ENCODE results near the gene TET2.
A peak's percentile ranks its signal among the peaks of the same experiment; 100 is the strongest.

The TET2 gene
- 69.4 to 97.0 reads per million in 2 donors for total RNA-seq

- DNase-seq: peak; percentile 49 to 95 (median 71)
Observed at GRCh38 chr4:105146276-105147015, at the start of gene TET2. Gene TET2, plus strand, starts transcription at chr4:105146876. Its CDS starts 87,067 bp downstream, at chr4:105233943.

GRCh38 chr4:105102016-105102415 is 44.7 kb upstream of the TET2 start:
- no peak for DNase-seq

GRCh38 chr4:105106426-105106825 is 40.2 kb upstream of the TET2 start:
- DNase-seq: no peak

- DNase-seq: no peak
Observed at GRCh38 chr4:105107095-105107856, 39.4 kb upstream of the TET2 start.

- no peak for DNase-seq
Observed at GRCh38 chr4:105108971-105109370, 37.7 kb upstream of the TET2 start.

DNA sequence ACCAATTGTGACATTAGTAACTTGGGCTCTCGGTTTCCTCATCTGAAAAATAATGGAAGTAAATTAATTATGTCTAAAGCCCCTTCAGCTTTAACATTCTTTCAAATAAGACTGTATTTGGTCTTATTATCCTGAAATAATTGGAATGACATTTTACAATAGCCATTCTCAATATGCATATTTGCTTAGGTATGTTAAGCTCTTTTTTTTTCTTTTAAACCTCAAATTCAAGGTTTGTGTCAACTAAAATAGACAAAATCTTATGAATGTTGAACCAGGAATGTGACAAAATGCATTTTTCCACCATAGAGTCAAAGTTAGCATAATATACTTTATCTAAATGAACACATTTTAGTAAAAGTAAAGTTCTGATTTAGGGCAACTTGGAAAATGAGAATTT is 34.4 kb upstream of the TET2 start:
- DNase-seq: no peak

DNA sequence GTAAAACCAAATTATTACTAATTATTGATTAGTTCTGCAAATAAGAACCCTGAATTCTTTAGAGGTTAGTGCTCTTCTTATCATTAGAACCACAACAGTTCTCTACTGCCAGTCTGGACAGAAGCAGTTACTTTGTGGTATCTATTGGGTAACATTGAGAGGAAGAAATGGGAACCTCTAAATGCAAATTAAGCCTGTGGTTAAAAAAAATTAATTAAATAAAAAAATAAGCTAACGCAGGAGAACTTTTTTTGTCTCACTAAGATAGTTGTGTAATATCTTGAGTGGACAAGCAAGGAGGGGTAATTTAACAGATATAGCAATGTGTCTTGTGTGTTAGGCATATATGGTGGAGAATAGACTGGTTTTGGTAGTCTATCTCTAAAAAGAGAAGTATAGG is 32.9 kb upstream of the TET2 start:
- no peak for DNase-seq

DNA sequence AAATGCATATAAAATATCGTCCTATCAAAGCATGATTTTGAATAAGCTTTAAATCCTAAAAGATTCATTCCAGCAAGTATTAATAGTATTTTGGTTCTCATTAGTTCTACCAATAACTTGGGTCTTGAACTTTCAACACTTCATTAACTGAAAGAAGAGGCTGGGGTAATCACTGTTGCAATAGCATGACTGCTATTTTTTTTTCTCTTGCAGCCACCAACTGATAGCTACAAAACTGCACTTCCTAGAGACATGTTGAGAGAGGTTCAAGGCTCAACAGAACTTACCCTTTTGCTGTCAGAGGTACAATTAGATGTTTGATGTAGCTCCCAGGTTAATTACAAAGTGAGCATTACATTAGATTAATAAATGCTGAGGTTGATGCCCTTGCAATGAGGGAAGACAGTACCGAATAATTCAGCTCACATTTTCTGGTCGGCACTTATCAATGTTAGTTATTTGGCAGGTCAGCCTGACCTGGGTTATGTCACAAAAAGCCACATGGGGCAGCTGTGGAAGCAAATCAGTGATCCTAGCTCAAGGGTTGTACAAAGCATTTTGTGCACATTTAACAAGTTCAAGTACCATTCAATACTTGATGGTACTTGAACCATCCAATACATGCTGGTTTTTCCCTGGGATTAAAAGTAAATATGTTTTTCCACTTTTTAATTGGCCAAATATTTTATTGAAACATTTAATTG is 29.9 kb upstream of the TET2 start:
- no peak for DNase-seq

DNA sequence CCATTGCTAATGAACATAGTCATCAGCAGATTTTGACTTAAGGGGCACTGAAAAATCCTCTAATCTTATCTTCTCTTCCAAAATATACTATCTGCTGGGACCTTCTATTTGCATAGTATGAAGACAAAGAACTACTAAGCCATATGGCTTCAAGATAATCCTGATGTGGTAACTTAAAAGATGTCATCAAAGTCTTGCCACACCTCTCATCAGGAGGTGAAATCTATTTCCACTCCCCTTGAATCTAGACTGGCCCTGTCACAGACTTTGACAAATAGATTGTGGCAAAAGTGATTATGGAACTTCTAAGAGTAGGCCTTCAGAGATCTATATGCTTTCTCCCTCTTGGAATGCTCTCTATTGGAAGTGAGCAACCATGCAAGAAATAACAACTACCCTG is 27.3 kb upstream of the TET2 start:
- DNase-seq: no peak

GRCh38 chr4:105120626-105121025 is 26.1 kb upstream of the TET2 start:
- DNase-seq: no peak

DNA sequence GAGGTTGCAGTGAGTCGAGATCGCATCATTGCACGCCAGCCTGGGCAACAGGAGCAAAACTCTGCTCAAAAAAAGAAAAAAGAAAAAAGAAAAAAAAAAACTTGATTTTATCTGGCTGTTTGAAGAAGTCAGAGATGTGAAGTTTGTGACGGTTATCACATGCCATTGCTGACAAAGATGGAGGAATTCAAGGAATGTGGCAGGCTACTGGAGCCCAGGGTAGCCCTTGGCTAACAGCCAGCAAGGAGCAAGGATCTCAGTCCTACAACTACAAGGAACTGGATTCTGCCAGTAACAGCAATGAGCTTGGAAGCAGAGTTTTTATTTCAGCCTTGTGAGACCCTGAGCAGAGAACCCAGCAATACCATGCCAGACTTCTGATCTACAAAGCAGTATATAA is 24.3 kb upstream of the TET2 start:
- DNase-seq: no peak

DNA sequence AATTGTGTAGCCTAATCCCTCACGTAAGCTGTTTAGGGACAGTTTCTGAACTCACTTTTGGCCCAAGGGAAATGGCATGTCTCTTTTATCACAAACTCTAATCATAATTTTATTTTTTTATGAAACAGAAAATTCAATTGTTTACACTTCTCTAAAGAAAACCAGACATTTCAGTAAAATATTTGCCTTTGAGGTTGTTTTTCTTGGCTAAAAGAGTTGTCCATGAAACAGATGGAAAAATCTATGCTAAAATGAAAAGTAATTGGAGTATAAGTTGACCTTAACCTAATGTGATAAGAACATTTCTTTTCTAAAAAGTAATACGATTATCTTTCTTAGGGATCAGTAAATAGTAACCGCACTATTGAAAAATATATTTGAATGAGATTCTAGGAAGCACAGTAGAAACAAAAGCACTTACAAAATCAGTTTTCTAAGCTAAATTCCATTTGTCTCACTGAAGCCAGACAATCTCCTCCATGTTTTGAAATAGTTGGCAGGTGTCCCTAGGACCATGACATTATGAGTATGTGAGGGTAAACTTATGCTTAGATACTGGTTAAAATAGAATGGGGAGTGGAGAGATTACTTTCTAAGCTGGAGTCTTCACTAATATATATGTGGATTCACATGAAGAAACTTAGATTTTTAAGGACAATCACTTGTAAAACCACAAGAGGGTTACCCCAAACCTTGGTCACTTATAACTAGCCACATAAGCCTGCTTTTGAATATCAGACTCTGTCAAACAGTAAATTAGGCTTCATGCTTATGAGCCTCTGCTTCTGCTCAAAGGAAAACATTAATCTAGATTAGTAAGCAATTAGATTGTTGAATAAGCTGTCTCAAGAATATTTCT is 20.1 kb upstream of the TET2 start:
- DNase-seq: no peak

DNA sequence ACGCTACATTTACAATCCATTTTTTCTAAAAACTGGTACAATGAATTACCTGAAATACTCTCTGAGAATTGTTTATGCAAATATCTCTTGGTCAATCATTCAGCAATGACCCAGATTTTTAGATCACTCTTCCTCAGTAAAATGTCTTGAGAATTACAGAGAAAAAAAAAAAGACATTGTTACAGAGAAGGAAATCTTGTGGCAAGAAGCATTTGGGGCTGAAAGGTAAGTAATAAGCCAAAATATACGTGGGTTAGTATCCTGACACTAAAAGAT is 19.6 kb upstream of the TET2 start:
- DNase-seq: no peak

GRCh38 chr4:105128208-105128607 is 18.5 kb upstream of the TET2 start:
- no peak for DNase-seq

GRCh38 chr4:105129286-105130040 is 17.2 kb upstream of the TET2 start:
- DNase-seq: no peak

DNA sequence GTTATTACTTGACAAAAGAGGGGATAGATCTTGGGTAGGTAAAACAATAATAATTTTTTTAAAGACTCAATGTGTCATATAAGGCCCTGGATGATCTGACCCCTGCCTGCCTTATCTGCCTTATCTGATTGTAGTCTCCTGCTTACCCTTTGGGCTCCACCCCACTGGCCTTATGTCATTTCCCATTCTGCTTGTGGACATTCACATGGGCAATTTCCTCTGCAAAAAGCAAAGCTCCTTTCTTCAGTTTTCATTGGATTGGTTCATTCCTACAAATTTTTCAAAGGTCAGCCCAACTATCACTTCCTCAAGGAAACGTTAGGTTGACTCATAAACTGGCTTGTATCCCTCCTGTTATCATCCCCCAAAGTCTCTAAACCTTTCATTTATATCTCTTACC is 15.7 kb upstream of the TET2 start:
- no peak for DNase-seq

DNA sequence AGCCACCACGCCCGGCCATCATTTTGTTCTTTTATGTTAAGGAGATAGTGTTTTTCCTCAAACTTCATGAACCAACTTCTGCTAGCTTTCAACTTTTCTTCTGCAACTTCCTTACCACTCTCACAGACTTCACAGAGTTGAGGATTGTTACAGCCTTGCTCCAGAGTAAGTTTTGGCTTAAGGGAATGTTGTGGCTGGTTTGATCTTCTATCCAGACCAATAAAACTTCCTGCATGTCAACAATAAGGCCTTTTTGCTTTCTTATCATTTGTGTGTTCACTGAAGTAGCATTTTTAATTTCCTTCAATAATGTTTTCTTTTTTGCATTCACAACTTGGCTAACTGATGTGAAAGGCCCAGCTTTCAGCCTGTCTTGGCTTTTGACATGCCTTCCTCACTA is 12.7 kb upstream of the TET2 start:
- no peak for DNase-seq

DNA sequence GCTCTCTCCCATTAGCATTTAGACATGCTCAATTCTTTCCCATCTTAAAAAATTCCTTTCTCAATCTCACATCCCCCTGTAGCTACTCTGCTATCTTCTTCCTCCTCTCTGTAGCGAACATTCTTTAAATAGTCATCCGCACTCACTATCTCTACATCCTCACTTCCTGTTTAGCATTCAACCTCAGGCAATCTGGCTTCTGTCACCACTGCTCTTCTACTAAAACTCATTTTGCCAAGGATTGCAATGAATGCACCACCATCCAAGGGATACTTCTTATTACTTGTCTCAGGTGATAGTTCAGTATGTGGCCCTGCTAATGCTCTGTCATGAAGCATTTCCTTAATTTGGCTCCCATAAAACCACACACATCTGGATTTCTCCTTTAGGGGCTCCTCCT is 10.9 kb upstream of the TET2 start:
- peak in 1 of 5 experiments; percentile 41 for DNase-seq

DNA sequence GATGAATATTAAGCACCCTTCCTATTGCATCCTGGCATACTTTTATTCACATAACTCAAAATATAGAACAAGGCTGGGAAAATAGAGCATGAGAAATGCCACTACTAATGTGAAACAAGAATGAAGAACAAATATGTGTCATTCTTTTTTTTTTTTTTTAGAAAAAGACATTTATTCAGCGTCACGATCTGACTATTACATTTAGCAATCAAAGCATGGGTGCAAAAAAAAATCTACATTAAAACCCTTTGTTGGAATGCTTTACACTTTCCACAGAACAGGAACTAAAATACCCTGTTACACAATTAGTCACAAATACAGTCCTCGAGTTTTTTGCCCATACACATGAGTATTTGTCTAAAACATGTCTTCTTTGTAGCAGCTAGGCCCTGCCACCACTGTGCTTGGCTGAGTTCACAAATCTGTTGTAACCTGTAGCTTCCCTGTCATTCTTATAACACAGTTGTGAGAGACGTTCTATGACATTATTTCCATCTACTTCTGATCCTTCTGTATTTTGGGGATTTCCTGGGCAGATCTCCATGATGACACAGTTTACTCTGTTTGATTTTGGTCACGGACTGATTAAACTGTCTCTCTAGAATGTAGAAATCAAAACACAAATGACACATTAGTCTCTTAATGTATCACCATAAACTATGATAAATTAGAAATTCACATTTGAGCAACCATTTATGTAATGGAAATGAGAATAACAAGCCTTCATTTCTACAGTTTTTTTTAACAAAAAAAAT is 9.4 kb upstream of the TET2 start:
- DNase-seq: peak in 1 of 5 experiments; percentile 10

GRCh38 chr4:105139646-105140045 is 7.0 kb upstream of the TET2 start:
- DNase-seq: no peak
